ENCODE results near the gene SARM1.

The SARM1 gene

GRCh38 chr17:28385037-28385400, 13.5 kb downstream of the SARM1 start:
- TF ChIP-seq CTCF (IDR thresholded peaks at IDR 0.05; ENCODE audit: insufficient read depth, low read depth, low read length, missing control alignments) = no peak
- no peak overlapping the region for H3K4me3 ChIP-seq (ENCODE audit: low read depth, low read length)
- no peak for DNase-seq (ENCODE audit: low read depth)

GRCh38 chr17:28385406-28385805, 13.9 kb downstream of the SARM1 start:
- TF ChIP-seq CTCF (IDR thresholded peaks at IDR 0.05; ENCODE audit: insufficient read depth, low read depth, low read length, missing control alignments) = no peak
- DNase-seq (ENCODE audit: low read depth) = no peak
- no peak overlapping the region for H3K4me3 ChIP-seq (ENCODE audit: low read depth, low read length)

- no peak overlapping the region for H3K4me3 ChIP-seq (ENCODE audit: low read depth, low read length)
- DNase-seq (ENCODE audit: low read depth) = no peak
- no peak for TF ChIP-seq CTCF (IDR thresholded peaks at IDR 0.05; ENCODE audit: insufficient read depth, low read depth, low read length, missing control alignments)
These were observed 14.9 kb downstream of the SARM1 start for GRCh38 chr17:28386391-28386790.

GRCh38 chr17:28388106-28388505, 16.6 kb downstream of the SARM1 start:
- DNase-seq (ENCODE audit: low read depth) = no peak
- TF ChIP-seq CTCF (IDR thresholded peaks at IDR 0.05; ENCODE audit: insufficient read depth, low read depth, low read length, missing control alignments) = no peak
- H3K4me3 ChIP-seq (ENCODE audit: low read depth, low read length) = no peak overlapping the region

GRCh38 chr17:28390141-28390540, 18.6 kb downstream of the SARM1 start:
- H3K4me3 ChIP-seq (ENCODE audit: low read depth, low read length) = no peak overlapping the region
- no peak for TF ChIP-seq CTCF (IDR thresholded peaks at IDR 0.05; ENCODE audit: insufficient read depth, low read depth, low read length, missing control alignments)
- DNase-seq (ENCODE audit: low read depth) = no peak

GRCh38 chr17:28390563-28390962, 19.1 kb downstream of the SARM1 start:
- no peak for DNase-seq (ENCODE audit: low read depth)
- no peak for TF ChIP-seq CTCF (IDR thresholded peaks at IDR 0.05; ENCODE audit: insufficient read depth, low read depth, low read length, missing control alignments)
- H3K4me3 ChIP-seq (ENCODE audit: low read depth, low read length) = no peak overlapping the region

- H3K4me3 ChIP-seq (ENCODE audit: low read depth, low read length) = no peak overlapping the region
- no peak for TF ChIP-seq CTCF (IDR thresholded peaks at IDR 0.05; ENCODE audit: insufficient read depth, low read depth, low read length, missing control alignments)
- no peak for DNase-seq (ENCODE audit: low read depth)
These were observed 19.5 kb downstream of the SARM1 start for GRCh38 chr17:28390984-28391383.

All from GM12865 (cell line).